DOHH2 (cell line): ENCODE data around the gene SLC29A3.

Experiments
- EZH2phosphoT487 ChIP-seq: fragments of 200-600 bp; sonication (generic); IDR thresholded peaks from 2 replicates; pipeline ENCODE4 v1.6.1; 2017; ENCODE audit warnings: borderline replicate concordance, mild to moderate bottlenecking, antibody characterized with exemption, low read length, moderate library complexity, mixed read lengths
- TF ChIP-seq, protein P1 (sequence below): fragments of 200-600 bp; sonication (generic); IDR thresholded peaks from one replicate; pipeline ENCODE4 v1.5.1; 2014; ENCODE audit warnings: antibody characterized with exemption, mild to moderate bottlenecking, low read depth, low read length; ENCODE audit not compliant: poor library complexity, severe bottlenecking

DNA sequence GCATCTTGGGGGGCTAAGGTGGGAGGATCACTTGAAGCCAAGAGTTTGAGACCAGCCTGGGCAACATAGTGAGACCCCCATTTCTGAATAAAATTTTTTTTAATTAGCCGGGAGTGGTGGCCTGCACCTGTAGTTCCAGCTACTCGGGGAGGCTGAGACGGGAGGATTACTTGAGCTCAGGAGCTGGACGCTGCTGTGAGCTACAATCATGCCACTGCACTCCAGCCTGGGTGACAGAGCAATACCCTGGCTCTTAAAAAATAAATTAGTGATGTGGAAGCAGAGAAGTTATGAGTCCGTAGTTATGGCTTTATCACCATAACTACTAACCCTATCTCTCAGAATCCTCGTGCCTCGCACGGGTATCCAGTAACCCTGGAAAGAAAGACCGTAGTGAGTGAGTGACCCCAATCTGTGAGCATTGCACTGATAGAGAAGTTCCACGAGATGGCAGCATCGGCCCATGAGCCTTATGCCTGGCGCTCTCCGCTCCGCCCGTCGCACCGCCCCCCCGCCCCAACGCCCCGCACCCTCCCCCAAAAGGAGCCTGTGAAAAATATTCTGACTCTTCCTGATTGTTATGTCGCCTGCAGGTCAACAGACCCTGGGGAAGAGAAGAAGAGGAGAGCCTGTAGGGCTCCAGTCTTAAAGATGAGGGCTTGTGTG is 4.9 kb upstream of the SLC29A3 start:
- TF ChIP-seq, protein P1, sequence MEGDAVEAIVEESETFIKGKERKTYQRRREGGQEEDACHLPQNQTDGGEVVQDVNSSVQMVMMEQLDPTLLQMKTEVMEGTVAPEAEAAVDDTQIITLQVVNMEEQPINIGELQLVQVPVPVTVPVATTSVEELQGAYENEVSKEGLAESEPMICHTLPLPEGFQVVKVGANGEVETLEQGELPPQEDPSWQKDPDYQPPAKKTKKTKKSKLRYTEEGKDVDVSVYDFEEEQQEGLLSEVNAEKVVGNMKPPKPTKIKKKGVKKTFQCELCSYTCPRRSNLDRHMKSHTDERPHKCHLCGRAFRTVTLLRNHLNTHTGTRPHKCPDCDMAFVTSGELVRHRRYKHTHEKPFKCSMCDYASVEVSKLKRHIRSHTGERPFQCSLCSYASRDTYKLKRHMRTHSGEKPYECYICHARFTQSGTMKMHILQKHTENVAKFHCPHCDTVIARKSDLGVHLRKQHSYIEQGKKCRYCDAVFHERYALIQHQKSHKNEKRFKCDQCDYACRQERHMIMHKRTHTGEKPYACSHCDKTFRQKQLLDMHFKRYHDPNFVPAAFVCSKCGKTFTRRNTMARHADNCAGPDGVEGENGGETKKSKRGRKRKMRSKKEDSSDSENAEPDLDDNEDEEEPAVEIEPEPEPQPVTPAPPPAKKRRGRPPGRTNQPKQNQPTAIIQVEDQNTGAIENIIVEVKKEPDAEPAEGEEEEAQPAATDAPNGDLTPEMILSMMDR = peak; percentile 58
- no peak for TF ChIP-seq EZH2phosphoT487
